ACHN (cell line): Measurements from ENCODE around the gene AQP3.
"Not testable (repeated sequence)": the region's sequence is repeated elsewhere in the genome, so short reads cannot be mapped to it uniquely, and the experiment has no call there.

Experiments
- DNase-seq: peaks from one replicate; pipeline ENCODE4 v3.0.0-alpha.2; 2015
- in situ Hi-C: cut with HindIII; loops from 2 replicates; pipeline ENCODE4 v1.10.0; 2017; ENCODE audit warnings: low sequenced_read_pairs, low pct_ligation_motif_present, low pct_unique_long_range_greater_than_20kb

Gene AQP3

DNA sequence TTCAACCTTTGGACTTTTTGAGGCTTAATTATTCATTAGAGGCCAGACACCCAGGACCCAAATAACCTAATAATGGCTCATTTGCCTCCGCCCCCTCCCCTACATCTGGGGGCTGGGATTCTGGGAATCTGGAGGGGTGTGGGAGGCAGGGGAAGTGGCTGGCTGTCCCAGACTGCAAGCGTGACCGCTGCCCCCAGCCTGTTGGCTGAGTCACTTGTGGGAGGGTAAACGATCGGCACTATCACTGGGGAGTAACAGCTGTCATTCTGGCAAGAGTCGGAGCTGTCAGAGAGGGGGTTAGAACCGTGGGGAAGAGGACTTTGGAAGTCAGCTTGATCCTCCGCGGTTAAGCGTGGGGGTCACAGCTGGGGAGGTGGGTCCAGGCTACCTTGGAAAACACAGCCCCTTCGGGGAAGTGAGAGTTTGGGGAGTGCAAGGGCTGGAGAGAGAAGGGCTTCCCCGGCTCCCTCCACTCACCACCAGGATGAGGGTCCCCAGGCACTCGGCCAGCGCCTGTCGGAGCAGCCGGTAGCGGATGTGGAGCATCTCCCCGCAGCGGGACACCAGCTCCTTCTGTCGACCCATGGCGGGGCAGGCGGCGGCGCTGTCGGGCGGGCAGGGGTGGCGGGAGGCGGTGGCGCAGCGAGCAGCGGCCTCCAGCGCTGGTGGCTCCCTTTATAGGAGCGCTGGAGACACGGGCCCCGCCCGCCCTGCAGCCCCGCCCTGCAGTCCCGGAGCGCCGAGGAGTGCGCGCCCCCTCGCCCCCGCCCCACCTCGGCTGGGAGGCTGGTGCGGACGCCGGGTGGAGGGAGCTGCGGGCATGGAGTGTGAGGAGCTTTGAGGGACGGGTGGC is at the start of gene AQP3:
Gene AQP3 (minus strand): TSS at position 648 of the 853 bp plus-strand sequence. CDS start 63 bp downstream, at position 585.
- in situ Hi-C loops = no loop called here

DNA sequence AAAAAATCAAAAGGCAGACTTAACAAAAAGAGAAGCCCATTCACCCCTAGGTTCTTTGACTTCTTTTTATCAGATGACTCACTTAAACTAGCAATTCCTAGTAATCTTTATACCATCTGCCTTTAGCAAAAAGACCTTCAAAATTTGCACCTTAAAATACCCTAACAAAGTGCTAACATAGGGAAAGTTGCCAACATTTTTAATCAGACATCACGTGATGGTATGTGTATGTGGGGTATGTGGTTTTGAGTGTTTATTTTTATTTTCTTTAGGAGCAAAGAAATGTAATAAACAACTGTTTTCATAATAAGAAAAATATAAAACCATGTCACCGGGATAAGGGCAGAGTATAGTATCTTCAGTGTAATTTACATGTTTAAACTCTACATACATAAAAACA is 46.4 kb upstream of the AQP3 start:
- in situ Hi-C loops, DNase-seq: not testable (repeated sequence)

More for the DNA sequence above, at the start of gene AQP3:
- peak; percentile 44 for DNase-seq

DNA sequence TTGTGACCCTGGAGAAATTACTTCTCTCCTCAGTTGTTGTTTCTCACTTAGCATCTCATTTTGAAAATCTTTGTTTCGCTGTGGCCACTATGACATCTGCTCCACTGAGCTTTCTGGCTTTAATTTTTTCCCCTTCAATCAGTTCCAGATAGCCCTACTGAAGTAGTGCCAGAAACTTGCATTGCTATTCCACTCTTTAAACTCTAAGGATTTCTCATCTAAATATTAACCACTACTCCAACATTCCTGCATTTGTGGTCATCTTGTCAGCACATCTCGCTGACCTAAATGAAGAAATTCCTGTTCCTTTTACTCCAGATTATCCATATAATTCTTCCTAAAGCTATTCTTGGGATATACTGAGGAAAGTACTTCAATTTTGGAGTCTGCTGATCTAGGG is 41.7 kb upstream of the AQP3 start:
- in situ Hi-C loops = no loop called here

GRCh38 chr9:33485312-33485711 is 37.9 kb upstream of the AQP3 start:
- DNase-seq, in situ Hi-C loops: not testable (repeated sequence)

More for the DNA sequence above, 41.7 kb upstream of the AQP3 start:
- DNase-seq = peak; percentile 72

GRCh38 chr9:33480976-33481375 is 33.6 kb upstream of the AQP3 start:
- DNase-seq = no peak
- in situ Hi-C loops = no loop called here

DNA sequence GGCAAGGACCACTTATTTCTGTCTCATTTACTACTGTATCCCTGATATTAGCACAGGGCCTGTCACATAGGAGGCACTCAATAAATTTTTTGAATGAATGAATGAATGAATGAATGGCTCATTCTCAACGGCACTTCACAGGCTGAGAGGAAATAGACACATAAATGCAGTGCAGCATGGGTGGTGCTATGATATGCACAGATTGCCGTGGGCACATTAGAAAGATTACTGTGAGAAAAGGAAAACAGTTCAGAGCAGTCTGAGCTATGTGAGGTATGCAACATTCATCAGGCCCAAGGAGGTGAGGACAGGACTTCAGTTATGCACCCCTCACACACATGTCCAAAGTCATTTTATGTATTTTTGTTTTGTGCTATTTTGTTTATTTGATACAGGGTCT is 32.7 kb upstream of the AQP3 start:
- no peak for DNase-seq
- in situ Hi-C loops = no loop called here

- DNase-seq = no peak
- in situ Hi-C loops = no loop called here
These were observed 29.1 kb upstream of the AQP3 start for GRCh38 chr9:33476503-33476902.

DNA sequence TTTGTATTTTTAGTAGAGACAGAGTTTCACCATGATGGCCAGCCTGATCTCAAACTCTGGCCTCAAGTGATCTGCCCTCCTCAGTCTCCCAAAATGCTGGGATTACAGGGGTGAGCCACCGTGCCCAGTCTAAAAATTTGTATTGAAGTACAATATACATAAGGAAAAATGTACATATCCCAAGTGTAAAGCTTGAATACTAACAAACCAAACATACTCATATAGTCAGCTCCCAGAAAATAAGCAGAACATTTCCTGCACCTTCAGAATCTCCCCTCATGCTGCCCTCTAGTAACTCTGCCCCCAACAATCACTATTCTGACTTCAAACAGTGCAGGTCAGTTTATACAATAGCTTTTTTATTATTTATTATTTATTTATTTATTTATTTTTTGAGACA is 28.0 kb upstream of the AQP3 start:
- in situ Hi-C loops = no loop called here
- no peak for DNase-seq

- peak; percentile 98 for DNase-seq
- in situ Hi-C loops = no loop called here
These were observed 26.4 kb upstream of the AQP3 start, which contains the start of gene NOL6 for GRCh38 chr9:33473643-33474352. Gene NOL6 (minus strand): TSS chr9:33473924. CDS start chr9:33473842, 82 bp downstream.

DNA sequence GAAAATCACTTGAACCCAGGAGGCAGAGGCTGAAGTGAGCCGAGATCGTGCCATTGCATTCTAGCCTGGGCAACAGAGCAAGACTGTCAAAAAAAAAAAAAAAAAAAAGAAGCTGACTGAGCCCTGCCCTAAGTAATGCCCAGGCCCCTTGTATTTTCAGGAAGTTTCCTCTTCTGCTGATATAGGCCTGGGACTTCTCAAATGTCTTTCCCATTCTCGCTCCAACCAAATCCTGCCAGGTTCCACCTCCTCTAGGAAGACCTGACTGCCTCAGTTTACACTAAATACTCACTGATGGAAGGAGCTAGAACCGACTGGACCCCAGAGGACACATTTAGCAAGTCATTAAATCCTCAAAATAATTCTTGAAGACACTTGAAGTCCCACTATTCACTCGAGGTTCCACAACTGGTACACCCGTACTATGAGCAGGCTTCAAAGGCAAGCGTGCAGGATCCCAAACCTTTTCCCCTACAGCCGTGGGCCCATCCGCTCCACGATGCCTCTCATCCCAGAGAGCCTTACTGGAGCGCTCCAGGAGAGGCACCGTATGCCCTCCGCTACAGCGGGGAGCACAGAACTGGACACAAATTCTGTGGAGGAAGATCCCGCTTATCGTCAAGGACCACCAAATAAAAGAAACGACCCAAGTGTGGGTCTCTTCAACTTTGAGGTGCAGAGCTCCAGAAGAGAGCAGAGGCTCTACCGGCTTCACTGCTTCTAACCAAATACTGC is 25.7 kb upstream of the AQP3 start:
- DNase-seq = no peak
- in situ Hi-C loops = no loop called here

- DNase-seq = no peak
- in situ Hi-C loops = no loop called here
These were observed 24.9 kb upstream of the AQP3 start for GRCh38 chr9:33472171-33472880.

- no peak for DNase-seq
These were observed 24.0 kb upstream of the AQP3 start for GRCh38 chr9:33471361-33471760.

GRCh38 chr9:33469891-33470290 is 22.5 kb upstream of the AQP3 start:
- DNase-seq = no peak
- in situ Hi-C loops = no loop called here

More at GRCh38 chr9:33471361-33471760, 24.0 kb upstream of the AQP3 start:
- in situ Hi-C loops = no loop called here

DNA sequence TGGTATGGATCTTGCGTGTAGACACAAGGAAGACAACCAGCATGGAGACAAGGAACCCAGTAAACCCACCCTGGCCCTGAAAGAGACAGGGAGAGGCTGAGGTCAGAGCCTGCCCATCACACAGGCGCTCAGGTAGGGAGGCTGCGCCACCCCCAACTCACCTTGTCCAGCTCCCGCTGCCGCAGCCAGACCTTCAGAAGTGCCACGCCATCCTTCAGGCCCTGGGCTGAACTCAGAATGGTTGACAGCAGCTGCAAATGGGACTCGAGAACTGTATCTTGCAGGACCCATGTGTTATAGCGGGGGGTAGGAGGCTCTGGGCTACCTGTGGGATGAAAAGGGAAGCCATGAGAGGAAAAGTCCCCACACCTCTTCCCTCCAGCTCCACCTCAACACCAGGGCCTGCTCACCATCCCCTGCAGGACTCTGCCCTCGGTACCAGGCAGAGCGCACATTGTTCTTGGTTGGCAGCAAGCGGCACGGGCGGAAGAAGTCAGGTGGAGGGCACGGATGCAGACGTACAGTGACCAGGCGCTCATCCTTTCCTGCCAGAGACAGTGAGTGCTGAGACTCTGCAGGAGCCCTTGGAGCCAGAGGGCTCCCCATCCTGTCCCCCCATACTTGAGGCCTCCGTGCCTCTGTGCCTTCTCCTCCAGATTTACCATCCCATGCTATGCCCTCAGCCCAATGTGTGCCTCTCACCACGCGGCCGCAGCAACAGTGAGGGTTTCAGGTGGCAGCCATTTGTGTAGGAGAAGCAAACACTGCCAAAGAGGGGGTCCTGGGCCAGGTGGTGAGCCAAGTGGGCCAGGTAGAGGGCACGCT is 21.6 kb upstream of the AQP3 start:
- in situ Hi-C loops = no loop called here
- no peak for DNase-seq

DNA sequence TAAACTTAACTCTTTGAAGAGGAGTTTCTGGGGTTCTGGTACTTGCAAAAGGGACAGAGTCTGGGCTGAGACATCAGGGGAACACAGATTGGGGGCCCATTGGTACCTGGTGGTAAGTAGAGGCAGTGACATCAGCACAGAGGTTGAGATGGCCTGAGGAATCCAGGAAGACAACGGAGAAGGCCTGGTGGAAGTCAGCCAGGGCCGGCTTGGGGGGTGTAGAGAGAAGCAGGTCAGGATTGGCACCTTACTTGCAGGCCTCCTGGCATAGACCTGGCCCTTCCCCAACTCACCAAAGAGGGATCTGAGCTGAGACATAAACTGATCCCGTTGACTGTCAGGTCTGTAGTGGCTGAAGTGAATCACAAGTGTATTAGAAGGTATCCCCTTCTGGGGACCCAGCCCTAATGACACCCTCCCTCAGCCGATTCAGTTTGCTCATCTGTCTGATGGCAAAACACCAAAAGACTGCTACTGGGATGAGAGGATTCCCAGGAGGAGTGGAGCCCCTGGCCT is 20.9 kb upstream of the AQP3 start:
- in situ Hi-C loops = no loop called here
- DNase-seq = no peak

GRCh38 chr9:33467526-33467925 is 20.1 kb upstream of the AQP3 start:
- DNase-seq = no peak

More at GRCh38 chr9:33467526-33467925, 20.1 kb upstream of the AQP3 start:
- in situ Hi-C loops = no loop called here
